Measurements from ENCODE around the gene BLVRA.

DNA sequence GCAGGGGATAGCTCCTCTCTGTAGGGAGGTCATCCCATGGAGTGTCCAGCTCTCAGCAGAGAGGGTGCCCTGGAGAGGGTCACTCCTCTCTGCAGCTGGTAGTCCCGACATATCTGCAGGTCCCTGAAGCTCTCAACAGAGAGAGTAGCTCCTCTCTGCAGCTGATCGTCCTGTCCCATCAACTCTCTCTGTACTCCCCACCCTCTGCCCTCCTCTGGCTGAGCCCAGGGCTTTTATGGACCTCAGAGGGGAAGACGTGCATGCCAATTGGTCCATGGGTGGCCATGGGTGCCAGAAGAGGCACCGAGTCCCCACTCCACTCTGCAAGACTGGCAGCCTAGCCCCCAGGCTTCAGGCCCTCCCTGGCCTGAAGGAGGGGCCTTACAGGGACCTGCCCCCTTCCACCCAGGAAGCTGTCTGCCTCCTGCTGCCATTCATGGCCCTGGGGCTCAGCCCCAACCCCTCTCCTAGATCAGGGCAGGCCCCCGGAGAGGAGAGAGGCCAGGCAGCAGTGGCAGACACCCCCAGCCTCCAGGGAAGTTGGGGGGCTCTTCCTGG, 9.0 kb upstream of the BLVRA start:
- no peak for TF ChIP-seq MAZ (IDR thresholded peaks at IDR 0.05; ENCODE audit: borderline replicate concordance, low read depth, low read length)
- TF ChIP-seq, protein P1, sequence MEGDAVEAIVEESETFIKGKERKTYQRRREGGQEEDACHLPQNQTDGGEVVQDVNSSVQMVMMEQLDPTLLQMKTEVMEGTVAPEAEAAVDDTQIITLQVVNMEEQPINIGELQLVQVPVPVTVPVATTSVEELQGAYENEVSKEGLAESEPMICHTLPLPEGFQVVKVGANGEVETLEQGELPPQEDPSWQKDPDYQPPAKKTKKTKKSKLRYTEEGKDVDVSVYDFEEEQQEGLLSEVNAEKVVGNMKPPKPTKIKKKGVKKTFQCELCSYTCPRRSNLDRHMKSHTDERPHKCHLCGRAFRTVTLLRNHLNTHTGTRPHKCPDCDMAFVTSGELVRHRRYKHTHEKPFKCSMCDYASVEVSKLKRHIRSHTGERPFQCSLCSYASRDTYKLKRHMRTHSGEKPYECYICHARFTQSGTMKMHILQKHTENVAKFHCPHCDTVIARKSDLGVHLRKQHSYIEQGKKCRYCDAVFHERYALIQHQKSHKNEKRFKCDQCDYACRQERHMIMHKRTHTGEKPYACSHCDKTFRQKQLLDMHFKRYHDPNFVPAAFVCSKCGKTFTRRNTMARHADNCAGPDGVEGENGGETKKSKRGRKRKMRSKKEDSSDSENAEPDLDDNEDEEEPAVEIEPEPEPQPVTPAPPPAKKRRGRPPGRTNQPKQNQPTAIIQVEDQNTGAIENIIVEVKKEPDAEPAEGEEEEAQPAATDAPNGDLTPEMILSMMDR (IDR thresholded peaks at IDR 0.05) = no peak
